Measurements from ENCODE around the gene PALLD. TPM values are rescaled to one million over a fixed set of nuclear protein-coding genes. Genes with fewer than 3 reads are reported as not detected.

PALLD gene
- total RNA-seq, 1 experiment from 2014 or later: 18.3 TPM

DNA sequence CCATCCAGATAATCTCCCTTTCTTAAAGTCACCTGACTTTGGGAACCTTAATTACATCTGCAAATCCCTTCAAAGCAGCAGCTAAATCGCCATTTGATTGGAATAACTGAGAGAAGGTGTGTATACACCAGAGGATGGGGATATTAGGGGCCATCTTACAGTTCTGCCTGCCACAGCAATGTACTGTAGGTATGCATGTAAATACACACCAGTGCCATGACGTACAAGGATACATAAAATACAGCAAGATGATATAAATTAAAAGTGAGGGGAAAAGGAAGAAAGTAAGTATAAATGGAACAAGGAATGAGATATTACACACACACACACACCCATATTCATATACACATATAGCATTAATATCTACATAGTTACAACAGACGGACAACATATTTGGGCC lies 432.0 kb downstream of the PALLD start:
- Histone ChIP-seq H4K91ac (ENCODE audit: insufficient read length, low read depth, low read length) (no peak overlapping the region), H4K5ac (ENCODE audit: insufficient read length, low read depth, low read length) (no peak overlapping the region), H2AFZ (ENCODE audit: low read length) (no peak overlapping the region), H3K4ac (ENCODE audit: low read depth, low read length) (no peak overlapping the region), H2BK12ac (ENCODE audit: insufficient read length, low read depth, low read length) (no peak overlapping the region), H2AK5ac (ENCODE audit: insufficient read length, low read length) (no peak overlapping the region), H3K79me1 (ENCODE audit: insufficient read depth, low read depth, low read length, poor library complexity, severe bottlenecking) (no peaks in the 10 kb centered on the region), H3K79me2 (ENCODE audit: insufficient read depth, low read length) (no peaks in the 10 kb centered on the region), H3K9ac (ENCODE audit: extremely low read depth, insufficient read length, low read length) (no peak overlapping the region), H3K23ac (ENCODE audit: insufficient read length, low read depth, low read length) (no peak overlapping the region), H2BK5ac (ENCODE audit: insufficient read length, low read length) (no peak overlapping the region), H2BK20ac (ENCODE audit: low read depth, low read length, poor library complexity, severe bottlenecking) (no peak overlapping the region), H3K4me2 (ENCODE audit: insufficient read depth, insufficient read length, low read length) (no peak overlapping the region), H2BK15ac (ENCODE audit: low read depth, low read length) (no peak overlapping the region), H3K4me1 (ENCODE audit: insufficient read depth, low read length) (no peaks in the 10 kb centered on the region), H3T11ph (ENCODE audit: low read length) (no peak overlapping the region), H3K27me3 (ENCODE audit: insufficient read depth, low read length) (no peaks in the 10 kb centered on the region), H3K18ac (ENCODE audit: insufficient read length, low read depth, low read length) (no peak overlapping the region), H3K23me2 (ENCODE audit: insufficient read length, low read depth, low read length, poor library complexity, severe bottlenecking) (no peaks in the 10 kb centered on the region), H3K14ac (ENCODE audit: insufficient read depth, low read length) (no peak overlapping the region), H3K9me3 (ENCODE audit: control insufficient read depth, low read depth, low read length) (no peaks in the 10 kb centered on the region), H4K8ac (replicated peaks; ENCODE audit: insufficient read length, low read depth, low read length) (no peak overlapping the region), H3K56ac (ENCODE audit: insufficient read length, low read depth, low read length) (no peak overlapping the region), H2BK120ac (ENCODE audit: low read depth, low read length, poor library complexity, severe bottlenecking) (no peak overlapping the region), H4K20me1 (ENCODE audit: control insufficient read depth, insufficient read depth, insufficient read length) (no peaks in the 10 kb centered on the region), H3K27ac (ENCODE audit: insufficient read length, low read depth, low read length) (no peak overlapping the region)
- TF ChIP-seq, protein P1, sequence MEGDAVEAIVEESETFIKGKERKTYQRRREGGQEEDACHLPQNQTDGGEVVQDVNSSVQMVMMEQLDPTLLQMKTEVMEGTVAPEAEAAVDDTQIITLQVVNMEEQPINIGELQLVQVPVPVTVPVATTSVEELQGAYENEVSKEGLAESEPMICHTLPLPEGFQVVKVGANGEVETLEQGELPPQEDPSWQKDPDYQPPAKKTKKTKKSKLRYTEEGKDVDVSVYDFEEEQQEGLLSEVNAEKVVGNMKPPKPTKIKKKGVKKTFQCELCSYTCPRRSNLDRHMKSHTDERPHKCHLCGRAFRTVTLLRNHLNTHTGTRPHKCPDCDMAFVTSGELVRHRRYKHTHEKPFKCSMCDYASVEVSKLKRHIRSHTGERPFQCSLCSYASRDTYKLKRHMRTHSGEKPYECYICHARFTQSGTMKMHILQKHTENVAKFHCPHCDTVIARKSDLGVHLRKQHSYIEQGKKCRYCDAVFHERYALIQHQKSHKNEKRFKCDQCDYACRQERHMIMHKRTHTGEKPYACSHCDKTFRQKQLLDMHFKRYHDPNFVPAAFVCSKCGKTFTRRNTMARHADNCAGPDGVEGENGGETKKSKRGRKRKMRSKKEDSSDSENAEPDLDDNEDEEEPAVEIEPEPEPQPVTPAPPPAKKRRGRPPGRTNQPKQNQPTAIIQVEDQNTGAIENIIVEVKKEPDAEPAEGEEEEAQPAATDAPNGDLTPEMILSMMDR (conservative IDR thresholded peaks at IDR 0.05): no peak
- WGBS (ENCODE audit: extremely low coverage, insufficient read length, low lambda C conversion rate): no CpG with 5 or more reads among the region's 3 CpGs
- no peak overlapping the region for H3K4me3 Mint-ChIP-seq
- H3K9me3 Mint-ChIP-seq: peaks cover 9 to 13% of the 10 kb centered on the region in 2 experiments; a peak in 4 of 5 replicates
- DNase-seq: no peak
- peak overlapping the region in 2 of 3 experiments; percentile 62 to 89; a peak in 3 of 7 replicates for H3K27ac Mint-ChIP-seq
- H3K4me1 Mint-ChIP-seq: peaks cover 7 to 10% of the 10 kb centered on the region in 2 experiments
- peaks cover 8 to 37% (median 15%) of the 10 kb centered on the region in 3 experiments for H3K36me3 Mint-ChIP-seq (ENCODE audit: insufficient read depth in 1 of 3, low read depth in 3 of 3)
- no peaks in the 10 kb centered on the region for H3K27me3 Mint-ChIP-seq (ENCODE audit: low read depth)

All from H9 (cell line).